Measurements from ENCODE around the gene PLEKHG4. TPM values are rescaled to one million over a fixed set of nuclear protein-coding genes. Genes with fewer than 3 reads are reported as not detected.

PLEKHG4 gene
- total RNA-seq, 1 donor from 2014 or later, result 3.4 TPM

- Mint-ChIP-seq H3K27me3 (ENCODE audit: unreplicated experiment) (peaks cover 3% of the 10 kb centered on the region), H3K36me3 (ENCODE audit: unreplicated experiment) (peaks cover 7% of the 10 kb centered on the region), H3K4me1 (ENCODE audit: low read depth, unreplicated experiment) (peaks cover 7% of the 10 kb centered on the region), H3K9me3 (ENCODE audit: unreplicated experiment) (no peaks in the 10 kb centered on the region), H3K27ac (ENCODE audit: unreplicated experiment) (no peak overlapping the region), H3K4me3 (ENCODE audit: unreplicated experiment) (no peak overlapping the region)
- TF ChIP-seq CTCF (IDR thresholded peaks at IDR 0.05; ENCODE audit: partially characterized antibody, unreplicated experiment), result no peak
- no peak for DNase-seq
These were observed 19.6 kb upstream of the PLEKHG4 start for GRCh38 chr16:67259705-67260104.

GRCh38 chr16:67260426-67261063 lies 18.8 kb upstream of the PLEKHG4 start:
- no peak for DNase-seq
- TF ChIP-seq CTCF (IDR thresholded peaks at IDR 0.05; ENCODE audit: partially characterized antibody, unreplicated experiment), result no peak
- peaks cover 7% of the 10 kb centered on the region for H3K4me1 Mint-ChIP-seq (ENCODE audit: low read depth, unreplicated experiment)
- no peaks in the 10 kb centered on the region for H3K9me3 Mint-ChIP-seq (ENCODE audit: unreplicated experiment)
- peak overlapping the region; percentile 20 for H3K27ac Mint-ChIP-seq (ENCODE audit: unreplicated experiment)
- peaks cover 4% of the 10 kb centered on the region for H3K27me3 Mint-ChIP-seq (ENCODE audit: unreplicated experiment)
- peaks cover 7% of the 10 kb centered on the region for H3K36me3 Mint-ChIP-seq (ENCODE audit: unreplicated experiment)
- H3K4me3 Mint-ChIP-seq (ENCODE audit: unreplicated experiment), result peak overlapping the region; percentile 27

- peaks cover 6% of the 10 kb centered on the region for H3K27me3 Mint-ChIP-seq (ENCODE audit: unreplicated experiment)
- no peak for DNase-seq
- H3K9me3 Mint-ChIP-seq (ENCODE audit: unreplicated experiment), result no peaks in the 10 kb centered on the region
- TF ChIP-seq CTCF (IDR thresholded peaks at IDR 0.05; ENCODE audit: partially characterized antibody, unreplicated experiment), result no peak
- H3K4me1 Mint-ChIP-seq (ENCODE audit: low read depth, unreplicated experiment), result peaks cover 7% of the 10 kb centered on the region
- H3K4me3 Mint-ChIP-seq (ENCODE audit: unreplicated experiment), result no peak overlapping the region
- H3K27ac Mint-ChIP-seq (ENCODE audit: unreplicated experiment), result no peak overlapping the region
- peaks cover 7% of the 10 kb centered on the region for H3K36me3 Mint-ChIP-seq (ENCODE audit: unreplicated experiment)
These were observed 16.1 kb upstream of the PLEKHG4 start for GRCh38 chr16:67263201-67263600.

GRCh38 chr16:67264277-67264676 lies 15.1 kb upstream of the PLEKHG4 start:
- Mint-ChIP-seq H3K36me3 (ENCODE audit: unreplicated experiment) (peaks cover 7% of the 10 kb centered on the region), H3K27ac (ENCODE audit: unreplicated experiment) (no peak overlapping the region), H3K4me3 (ENCODE audit: unreplicated experiment) (no peak overlapping the region), H3K27me3 (ENCODE audit: unreplicated experiment) (peaks cover 6% of the 10 kb centered on the region), H3K9me3 (ENCODE audit: unreplicated experiment) (no peaks in the 10 kb centered on the region), H3K4me1 (ENCODE audit: low read depth, unreplicated experiment) (peaks cover 7% of the 10 kb centered on the region)
- DNase-seq, result no peak
- TF ChIP-seq CTCF (IDR thresholded peaks at IDR 0.05; ENCODE audit: partially characterized antibody, unreplicated experiment), result no peak

- no peak for DNase-seq
- no peaks in the 10 kb centered on the region for H3K9me3 Mint-ChIP-seq (ENCODE audit: unreplicated experiment)
- H3K4me1 Mint-ChIP-seq (ENCODE audit: low read depth, unreplicated experiment), result peaks cover 7% of the 10 kb centered on the region
- H3K4me3 Mint-ChIP-seq (ENCODE audit: unreplicated experiment), result no peak overlapping the region
- H3K27ac Mint-ChIP-seq (ENCODE audit: unreplicated experiment), result no peak overlapping the region
- H3K27me3 Mint-ChIP-seq (ENCODE audit: unreplicated experiment), result peaks cover 3% of the 10 kb centered on the region
- H3K36me3 Mint-ChIP-seq (ENCODE audit: unreplicated experiment), result peaks cover 7% of the 10 kb centered on the region
- TF ChIP-seq CTCF (IDR thresholded peaks at IDR 0.05; ENCODE audit: partially characterized antibody, unreplicated experiment), result no peak
These were observed 14.5 kb upstream of the PLEKHG4 start for GRCh38 chr16:67264866-67265265.
